ENCODE measurements around the gene MYOZ1. TPM values are rescaled to one million over a fixed set of nuclear protein-coding genes. Genes with fewer than 3 reads are reported as not detected.

The MYOZ1 gene
- total and polyA plus RNA-seq, 2 of the 8 experiments (the other 6 are each of a cell fraction or from before 2014, with no cell fraction given), result 2.6 to 3.3 TPM

Other genes starting within 250 kb of the MYOZ1 start
- gene ANXA7, start 227.4 kb downstream of the MYOZ1 start, total RNA-seq (2021; fragmentation: NEBNext Ultra II Directional; extraction: Animal tissue kit (Norgen Biotek cat#: 25700)), result 59.9 and 63.6 TPM in 2 replicates
- 37.1 and 39.8 TPM in 2 replicates for gene ANXA7, start 227.4 kb downstream of the MYOZ1 start, polyA plus RNA-seq (2011; rRNA removed)
- 1.7 and 1.9 TPM in 2 replicates for gene MSS51, start 207.9 kb downstream of the MYOZ1 start, total RNA-seq (2021; fragmentation: NEBNext Ultra II Directional; extraction: Animal tissue kit (Norgen Biotek cat#: 25700))
- 1.5 and 2.6 TPM in 2 replicates for gene MSS51, start 207.9 kb downstream of the MYOZ1 start, polyA plus RNA-seq (2011; rRNA removed)
- 32.3 and 36.3 TPM in 2 replicates for gene PPP3CB, start 145.4 kb downstream of the MYOZ1 start, total RNA-seq (2021; fragmentation: NEBNext Ultra II Directional; extraction: Animal tissue kit (Norgen Biotek cat#: 25700))
- 8.2 and 10.5 TPM in 2 replicates for gene PPP3CB, start 145.4 kb downstream of the MYOZ1 start, polyA plus RNA-seq (2011; rRNA removed)
- 56.6 and 65.6 TPM in 2 replicates for gene USP54, start 50.1 kb downstream of the MYOZ1 start, total RNA-seq (2021; fragmentation: NEBNext Ultra II Directional; extraction: Animal tissue kit (Norgen Biotek cat#: 25700))
- 31.0 and 46.2 TPM in 2 replicates for gene USP54, start 50.1 kb downstream of the MYOZ1 start, polyA plus RNA-seq (2011; rRNA removed)
- 0.11 and 0.19 TPM in 2 replicates for gene SYNPO2L, start 14.6 kb upstream of the MYOZ1 start, total RNA-seq (2021; fragmentation: NEBNext Ultra II Directional; extraction: Animal tissue kit (Norgen Biotek cat#: 25700))
- 0.05 and 0.06 TPM in 2 replicates for gene SYNPO2L, start 14.6 kb upstream of the MYOZ1 start, polyA plus RNA-seq (2011; rRNA removed)
- 3.1 and 5.4 TPM in 2 replicates for gene AGAP5, start 56.6 kb upstream of the MYOZ1 start, total RNA-seq (2021; fragmentation: NEBNext Ultra II Directional; extraction: Animal tissue kit (Norgen Biotek cat#: 25700))
- 5.6 and 6.0 TPM in 2 replicates for gene AGAP5, start 56.6 kb upstream of the MYOZ1 start, polyA plus RNA-seq (2011; rRNA removed)
- gene SEC24C, start 102.9 kb upstream of the MYOZ1 start, total RNA-seq (2021; fragmentation: NEBNext Ultra II Directional; extraction: Animal tissue kit (Norgen Biotek cat#: 25700)), result 63.2 and 66.8 TPM in 2 replicates
- 67.4 and 70.4 TPM in 2 replicates for gene SEC24C, start 102.9 kb upstream of the MYOZ1 start, polyA plus RNA-seq (2011; rRNA removed)
- 44.9 and 46.4 TPM in 2 replicates for gene CHCHD1, start 140.6 kb upstream of the MYOZ1 start, total RNA-seq (2021; fragmentation: NEBNext Ultra II Directional; extraction: Animal tissue kit (Norgen Biotek cat#: 25700))
- gene CHCHD1, start 140.6 kb upstream of the MYOZ1 start, polyA plus RNA-seq (2011; rRNA removed), result 52.6 and 58.1 TPM in 2 replicates
- gene ZSWIM8, start 144.1 kb upstream of the MYOZ1 start, total RNA-seq (2021; fragmentation: NEBNext Ultra II Directional; extraction: Animal tissue kit (Norgen Biotek cat#: 25700)), result 44.7 and 49.8 TPM in 2 replicates
- 99.7 and 113 TPM in 2 replicates for gene ZSWIM8, start 144.1 kb upstream of the MYOZ1 start, polyA plus RNA-seq (2011; rRNA removed)
- gene NDST2, start 170.1 kb upstream of the MYOZ1 start, total RNA-seq (2021; fragmentation: NEBNext Ultra II Directional; extraction: Animal tissue kit (Norgen Biotek cat#: 25700)), result 21.4 and 25.5 TPM in 2 replicates
- 13.9 and 18.0 TPM in 2 replicates for gene NDST2, start 170.1 kb upstream of the MYOZ1 start, polyA plus RNA-seq (2011; rRNA removed)
- 29.9 and 31.7 TPM in 2 replicates for gene CAMK2G, start 233.1 kb upstream of the MYOZ1 start, total RNA-seq (2021; fragmentation: NEBNext Ultra II Directional; extraction: Animal tissue kit (Norgen Biotek cat#: 25700))
- gene CAMK2G, start 233.1 kb upstream of the MYOZ1 start, polyA plus RNA-seq (2011; rRNA removed), result 28.9 and 31.9 TPM in 2 replicates